Fibroblast of lung (primary cell): ENCODE data around the gene ENTPD6. TPM values are rescaled to one million over a fixed set of nuclear protein-coding genes. Genes with fewer than 3 reads are reported as not detected.

ENCODE experiments used
- DNase-seq, 2 donors: peaks; one replicate each; pipeline versions ENCODE4 v3.0.0 to v3.0.0-alpha.2; 2010; ENCODE audit warnings: low read depth in 2 of 2
- H2AFZ ChIP-seq: 2 replicates; pipeline ENCODE4 v1.5.1; 2012; ENCODE audit warnings: low read length, control low read depth, inconsistent platforms
- H3K27ac ChIP-seq: 2 replicates; pipeline ENCODE4 v1.5.1; 2011; ENCODE audit warnings: low read length, control low read depth; ENCODE audit not compliant: insufficient read depth
- H3K27me3 ChIP-seq: 2 replicates; pipeline ENCODE4 v1.5.1; 2011; ENCODE audit warnings: mild to moderate bottlenecking, low read length; ENCODE audit not compliant: control insufficient read depth, insufficient read depth
- H3K36me3 ChIP-seq: 2 replicates; pipeline ENCODE4 v1.5.1; 2011; ENCODE audit warnings: low read length; ENCODE audit not compliant: control insufficient read depth, insufficient read depth
- H3K4me1 ChIP-seq: 2 replicates; pipeline ENCODE4 v1.5.1; 2011; ENCODE audit warnings: low read length; ENCODE audit not compliant: control insufficient read depth, insufficient read depth; ENCODE audit errors: extremely low read depth
- H3K4me2 ChIP-seq: 2 replicates; pipeline ENCODE4 v1.5.1; 2011; ENCODE audit warnings: low read length, control low read depth; ENCODE audit not compliant: insufficient read depth; ENCODE audit errors: extremely low read depth
- H3K4me3 ChIP-seq, 4 experiments: fragments of 200-600 bp in 1 of 4; sonication (generic) in 1 of 4; replicated peaks in 1 of 4; 2 replicates each; pipeline ENCODE4 v1.5.1; 2011 to 2016; ENCODE audit warnings: low read length in 4 of 4, low read depth in 3 of 4, mild to moderate bottlenecking in 3 of 4, control low read depth in 2 of 4, inconsistent platforms in 1 of 4, mixed read lengths in 1 of 4; ENCODE audit not compliant: insufficient read depth in 1 of 4; ENCODE audit errors: control extremely low read depth in 1 of 4
- H3K79me2 ChIP-seq: 2 replicates; pipeline ENCODE4 v1.5.1; 2012; ENCODE audit warnings: mild to moderate bottlenecking, low read length, inconsistent platforms; ENCODE audit not compliant: control insufficient read depth, insufficient read depth
- H3K9ac ChIP-seq: 2 replicates; pipeline ENCODE4 v1.5.1; 2011; ENCODE audit warnings: mild to moderate bottlenecking, low read length, control low read depth; ENCODE audit not compliant: insufficient read depth
- H3K9me3 ChIP-seq: 2 replicates; pipeline ENCODE4 v1.5.1; 2012; ENCODE audit warnings: low read depth, low read length; ENCODE audit not compliant: control insufficient read depth, insufficient read depth
- H4K20me1 ChIP-seq: 2 replicates; pipeline ENCODE4 v1.5.1; 2011; ENCODE audit warnings: low read length; ENCODE audit not compliant: control insufficient read depth, insufficient read depth; ENCODE audit errors: extremely low read depth
- CTCF ChIP-seq, 2 donors: IDR thresholded peaks in 1 of 2; conservative IDR thresholded peaks in 1 of 2; 1 replicate in 1 of 2; 2 replicates in 1 of 2; pipeline ENCODE4 v1.5.1; 2011 to 2012; ENCODE audit warnings: low read length in 2 of 2, control low read depth in 1 of 2, inconsistent platforms in 1 of 2, low read depth in 1 of 2, mild to moderate bottlenecking in 1 of 2
- EZH2 ChIP-seq: IDR thresholded peaks from 2 replicates; pipeline ENCODE4 v1.5.1; 2012; ENCODE audit warnings: low read length, control low read depth, mild to moderate bottlenecking; ENCODE audit errors: missing control alignments
- polyA plus RNA-seq, 2 donors: library from polyadenylated mRNA; depleted of rRNA in 1 of 2; stranded (reverse) in 1 of 2; unstranded in 1 of 2; fragments of >200 nt; gene quantifications; 2 replicates each; pipeline ENCODE4 v1.2.1, GENCODE V29; 2011 to 2012; ENCODE audit warnings: missing spikeins in 1 of 2
- total RNA-seq: library from RNA; depleted of rRNA; stranded (reverse); fragments of >200 nt; gene quantifications from 2 replicates; pipeline ENCODE4 v1.2.1, GENCODE V29; 2014

ENTPD6 gene
- total and polyA plus RNA-seq, 2 donors (not counting 1 experiment from before 2014, with no cell fraction given), result 45.7 to 56.5 TPM

- Histone ChIP-seq H4K20me1 (no peaks in the 10 kb centered on the region), H3K36me3 (no peaks in the 10 kb centered on the region), H3K9me3 (no peaks in the 10 kb centered on the region), H3K9ac (no peak overlapping the region), H3K4me2 (peak overlapping the region; percentile 40), H3K4me1 (no peaks in the 10 kb centered on the region), H3K27ac (no peak overlapping the region), H2AFZ (peak overlapping the region; percentile 88), H3K4me3 (peak overlapping the region in 2 of 4 experiments; percentile 35 to 36), H3K79me2 (no peaks in the 10 kb centered on the region), H3K27me3 (peaks cover 28% of the 10 kb centered on the region)
- DNase-seq, result peak; percentile 50
- TF ChIP-seq EZH2, result no peak
- no peak for TF ChIP-seq CTCF (conservative IDR thresholded peaks at IDR 0.05 in 1 of 2, IDR thresholded peaks at IDR 0.05 in 1 of 2; ENCODE audit: low read depth in 1 of 2, low read length in 2 of 2)
These were observed 47.1 kb upstream of the ENTPD6 start for GRCh38 chr20:25148181-25148981.

GRCh38 chr20:25148982-25149846, 46.3 kb upstream of the ENTPD6 start:
- no peak for TF ChIP-seq CTCF (conservative IDR thresholded peaks at IDR 0.05 in 1 of 2, IDR thresholded peaks at IDR 0.05 in 1 of 2; ENCODE audit: low read depth in 1 of 2, low read length in 2 of 2)
- peak; percentile 56 for TF ChIP-seq EZH2
- H3K9ac ChIP-seq, result no peak overlapping the region
- peak in 1 of 2 donors; percentile 4 for DNase-seq
- no peaks in the 10 kb centered on the region for H3K79me2 ChIP-seq
- H3K9me3 ChIP-seq, result no peaks in the 10 kb centered on the region
- H3K4me1 ChIP-seq, result no peaks in the 10 kb centered on the region
- no peak overlapping the region for H3K4me3 ChIP-seq
- no peak overlapping the region for H3K27ac ChIP-seq
- H3K27me3 ChIP-seq, result peaks cover 26% of the 10 kb centered on the region
- no peaks in the 10 kb centered on the region for H4K20me1 ChIP-seq
- H3K36me3 ChIP-seq, result no peaks in the 10 kb centered on the region
- peak overlapping the region; percentile 40 for H3K4me2 ChIP-seq
- H2AFZ ChIP-seq, result peak overlapping the region; percentile 88

GRCh38 chr20:25150016-25150415, 45.5 kb upstream of the ENTPD6 start:
- no peak overlapping the region for H3K27ac ChIP-seq
- peaks cover 21% of the 10 kb centered on the region for H3K27me3 ChIP-seq
- DNase-seq, result peak in 1 of 2 donors; percentile 6
- no peak for TF ChIP-seq CTCF (conservative IDR thresholded peaks at IDR 0.05 in 1 of 2, IDR thresholded peaks at IDR 0.05 in 1 of 2; ENCODE audit: low read depth in 1 of 2, low read length in 2 of 2)
- TF ChIP-seq EZH2, result no peak
- H2AFZ ChIP-seq, result no peak overlapping the region
- H3K9ac ChIP-seq, result no peak overlapping the region
- no peaks in the 10 kb centered on the region for H3K36me3 ChIP-seq
- H3K9me3 ChIP-seq, result no peaks in the 10 kb centered on the region
- no peaks in the 10 kb centered on the region for H3K79me2 ChIP-seq
- H3K4me2 ChIP-seq, result no peak overlapping the region
- H4K20me1 ChIP-seq, result no peaks in the 10 kb centered on the region
- no peak overlapping the region for H3K4me3 ChIP-seq
- no peaks in the 10 kb centered on the region for H3K4me1 ChIP-seq
